Activated CD8-positive, alpha-beta T cell treated with anti-CD3 and anti-CD28 coated beads, Interleukin-2, amount 10 ng/mL, durations not matched to agents 7 days and 5 days (primary cell): ENCODE data around the gene SCT. TPM values are rescaled to one million over a fixed set of nuclear protein-coding genes. Genes with fewer than 3 reads are reported as not detected.

ENCODE experiments used
- ATAC-seq: fragments of 150-1000 bp; cut with Tn5 transposase; one replicate; pipeline ENCODE4 v1.10.0; 2021; ENCODE audit warnings: moderate library complexity
- CTCF ChIA-PET: fragments of 350-600 bp; sonication (Branson Sonifier 250); formaldehyde crosslinking; loops from one replicate; lab custom pipeline; 2021; ENCODE audit warnings: antibody characterized with exemption; lab: Charles Lee
- POLR2A ChIA-PET: fragments of 350-600 bp; sonication (Branson Sonifier 250); formaldehyde crosslinking; loops from one replicate; lab custom pipeline; 2021; ENCODE audit warnings: antibody characterized with exemption; lab: Charles Lee
- DNase-seq: peaks from one replicate; pipeline ENCODE4 v3.0.0-alpha.2; 2020
- H3K27ac Mint-ChIP-seq: one replicate; pipeline ENCODE4 v1.8.0; 2021; ENCODE audit warnings: mild to moderate bottlenecking, mixed read lengths
- H3K27me3 Mint-ChIP-seq: one replicate; pipeline ENCODE4 v1.8.0; 2021; ENCODE audit warnings: low read depth, mixed read lengths
- H3K36me3 Mint-ChIP-seq: one replicate; pipeline ENCODE4 v1.8.0; 2021; ENCODE audit warnings: low read depth, mixed read lengths
- H3K4me1 Mint-ChIP-seq: one replicate; pipeline ENCODE4 v1.8.0; 2021; ENCODE audit warnings: low read depth, mixed read lengths
- H3K4me3 Mint-ChIP-seq: one replicate; pipeline ENCODE4 v1.8.0; 2021; ENCODE audit warnings: mild to moderate bottlenecking, mixed read lengths
- H3K9me3 Mint-ChIP-seq: one replicate; pipeline ENCODE4 v1.8.0; 2022; ENCODE audit warnings: mixed read lengths; ENCODE audit not compliant: insufficient read depth
- total RNA-seq, 2 experiments: library from RNA; stranded (reverse); gene quantifications; one replicate each; pipeline ENCODE4 v1.2.3, GENCODE V29; 2021

The SCT gene
- total RNA-seq, 2 experiments from 2014 or later = not detected

GRCh38 chr11:618856-619627, 7.9 kb downstream of the SCT start:
- Mint-ChIP-seq H3K27me3 (no peaks in the 10 kb centered on the region), H3K9me3 (no peaks in the 10 kb centered on the region), H3K36me3 (peaks cover 11% of the 10 kb centered on the region), H3K4me1 (peaks cover 17% of the 10 kb centered on the region), H3K27ac (no peak overlapping the region), H3K4me3 (no peak overlapping the region)
- CTCF ChIA-PET = no interaction called here
- POLR2A ChIA-PET = no interaction called here
- no peak for DNase-seq
- ATAC-seq = no peak

- H3K27ac Mint-ChIP-seq = no peak overlapping the region
- no peak overlapping the region for H3K4me3 Mint-ChIP-seq
These were observed 8.9 kb downstream of the SCT start for GRCh38 chr11:617912-618682.

GRCh38 chr11:617199-617911, 9.6 kb downstream of the SCT start:
- Mint-ChIP-seq H3K9me3 (no peaks in the 10 kb centered on the region), H3K27ac (no peak overlapping the region), H3K36me3 (peaks cover 20% of the 10 kb centered on the region), H3K27me3 (no peaks in the 10 kb centered on the region), H3K4me3 (no peak overlapping the region), H3K4me1 (peaks cover 26% of the 10 kb centered on the region)
- DNase-seq = no peak
- ChIA-PET CTCF (no interaction called here), POLR2A (no interaction called here)
- no peak for ATAC-seq

More at GRCh38 chr11:617912-618682, 8.9 kb downstream of the SCT start:
- Mint-ChIP-seq H3K36me3 (peaks cover 17% of the 10 kb centered on the region), H3K27me3 (no peaks in the 10 kb centered on the region), H3K4me1 (peaks cover 24% of the 10 kb centered on the region), H3K9me3 (no peaks in the 10 kb centered on the region)
- DNase-seq (no peak), ATAC-seq (no peak)
- ChIA-PET CTCF (no interaction called here), POLR2A (no interaction called here)

GRCh38 chr11:616320-617198, 10.4 kb downstream of the SCT start:
- H3K4me1 Mint-ChIP-seq = peaks cover 30% of the 10 kb centered on the region
- H3K4me3 Mint-ChIP-seq = peak overlapping the region; percentile 95
- H3K9me3 Mint-ChIP-seq = no peaks in the 10 kb centered on the region
- ChIA-PET POLR2A (interaction anchor here (0.9 to 1.6 kb wide), 7 partner anchors 22 to 79 kb away, joined by 3 to 6 read pairs (median 3); partner anchors contain the start of genes DEAF1 and TMEM80), CTCF (interaction anchor here (1.0 to 1.3 kb wide), 2 partner anchors 62 to 110 kb away, joined by 4 read pairs; no protein-coding TSS in a partner anchor)
- H3K36me3 Mint-ChIP-seq = peaks cover 25% of the 10 kb centered on the region
- no peaks in the 10 kb centered on the region for H3K27me3 Mint-ChIP-seq
- no peak for ATAC-seq
- no peak for DNase-seq
- peak overlapping the region; percentile 97 for H3K27ac Mint-ChIP-seq

- peaks cover 30% of the 10 kb centered on the region for H3K4me1 Mint-ChIP-seq
- ChIA-PET POLR2A (interaction anchor here (0.6 to 1.6 kb wide), 14 partner anchors 14 to 378 kb away, joined by 3 to 7 read pairs (median 3); partner anchors contain the start of genes DEAF1, PHRF1 and TMEM80), CTCF (interaction anchor here (1.0 to 1.3 kb wide), 2 partner anchors 61 to 110 kb away, joined by 4 read pairs; no protein-coding TSS in a partner anchor)
- H3K36me3 Mint-ChIP-seq = peaks cover 32% of the 10 kb centered on the region
- peak; percentile 94 for DNase-seq
- H3K9me3 Mint-ChIP-seq = no peaks in the 10 kb centered on the region
- peak; percentile 83 for ATAC-seq
- peak within 1 kb of the TSS; percentile 97 for H3K27ac Mint-ChIP-seq
- peak within 1 kb of the TSS; percentile 95 for H3K4me3 Mint-ChIP-seq
- H3K27me3 Mint-ChIP-seq = no peaks in the 10 kb centered on the region
These were observed 11.3 kb downstream of the SCT start, which contains the start of gene IRF7 for GRCh38 chr11:615504-616319. IRF7 (minus strand) TSS chr11:615950; CDS start chr11:615364, 586 bp downstream.

GRCh38 chr11:614623-615503, 12.1 kb downstream of the SCT start:
- no peaks in the 10 kb centered on the region for H3K27me3 Mint-ChIP-seq
- peak overlapping the region; percentile 95 for H3K4me3 Mint-ChIP-seq
- H3K36me3 Mint-ChIP-seq = peaks cover 35% of the 10 kb centered on the region
- peaks cover 30% of the 10 kb centered on the region for H3K4me1 Mint-ChIP-seq
- peak; percentile 39 for DNase-seq
- ChIA-PET CTCF (interaction anchor here (0.8 to 1.0 kb wide), 2 partner anchors 60 kb away, joined by 3 to 4 read pairs; no protein-coding TSS in a partner anchor), POLR2A (interaction anchor here (0.7 to 3.7 kb wide), 14 partner anchors 9 to 378 kb away, joined by 3 to 27 read pairs (median 3); partner anchors contain the start of genes DEAF1, PHRF1 and TMEM80)
- peak; percentile 1 for ATAC-seq
- H3K27ac Mint-ChIP-seq = peak overlapping the region; percentile 97
- no peaks in the 10 kb centered on the region for H3K9me3 Mint-ChIP-seq

GRCh38 chr11:614021-614622, 12.9 kb downstream of the SCT start:
- peak overlapping the region; percentile 90 for H3K27ac Mint-ChIP-seq
- H3K4me3 Mint-ChIP-seq = peak overlapping the region; percentile 95
- peaks cover 30% of the 10 kb centered on the region for H3K4me1 Mint-ChIP-seq
- CTCF ChIA-PET = interaction anchor here (0.8 to 2.7 kb wide), 2 partner anchors 59 kb away, joined by 3 to 15 read pairs; no protein-coding TSS in a partner anchor
- DNase-seq (no peak), ATAC-seq (no peak)
- H3K36me3 Mint-ChIP-seq = peaks cover 35% of the 10 kb centered on the region
- POLR2A ChIA-PET = interaction anchor here (0.8 to 3.7 kb wide), 8 partner anchors 10 to 297 kb away, joined by 3 to 27 read pairs (median 4); partner anchors contain the start of genes PHRF1 and RNH1
- H3K27me3 Mint-ChIP-seq = no peaks in the 10 kb centered on the region
- no peaks in the 10 kb centered on the region for H3K9me3 Mint-ChIP-seq

- H3K27ac Mint-ChIP-seq = peak overlapping the region; percentile 90
- ChIA-PET POLR2A (interaction anchor here (0.8 to 3.7 kb wide), 6 partner anchors 11 to 296 kb away, joined by 3 to 27 read pairs (median 4); partner anchors contain the start of genes PHRF1 and RNH1), CTCF (interaction anchor here (2.7 kb wide), 1 partner anchor 59 kb away, joined by 15 read pairs; no protein-coding TSS in a partner anchor)
- H3K9me3 Mint-ChIP-seq = no peaks in the 10 kb centered on the region
- H3K4me3 Mint-ChIP-seq = peak overlapping the region; percentile 95
- DNase-seq = peak; percentile 89
- H3K4me1 Mint-ChIP-seq = peaks cover 30% of the 10 kb centered on the region
- ATAC-seq = peak; percentile 18
- peaks cover 37% of the 10 kb centered on the region for H3K36me3 Mint-ChIP-seq
- no peaks in the 10 kb centered on the region for H3K27me3 Mint-ChIP-seq
These were observed 13.5 kb downstream of the SCT start for GRCh38 chr11:613369-613968.
